GM12801 (cell line): ENCODE measurements around the gene IDE.

ENCODE experiments used
- TF ChIP-seq, protein P1 (sequence below): IDR thresholded peaks from one replicate; pipeline ENCODE4 v1.5.1; 2011; ENCODE audit warnings: control low read depth; ENCODE audit not compliant: insufficient read length; ENCODE audit errors: extremely low read depth

IDE gene

DNA sequence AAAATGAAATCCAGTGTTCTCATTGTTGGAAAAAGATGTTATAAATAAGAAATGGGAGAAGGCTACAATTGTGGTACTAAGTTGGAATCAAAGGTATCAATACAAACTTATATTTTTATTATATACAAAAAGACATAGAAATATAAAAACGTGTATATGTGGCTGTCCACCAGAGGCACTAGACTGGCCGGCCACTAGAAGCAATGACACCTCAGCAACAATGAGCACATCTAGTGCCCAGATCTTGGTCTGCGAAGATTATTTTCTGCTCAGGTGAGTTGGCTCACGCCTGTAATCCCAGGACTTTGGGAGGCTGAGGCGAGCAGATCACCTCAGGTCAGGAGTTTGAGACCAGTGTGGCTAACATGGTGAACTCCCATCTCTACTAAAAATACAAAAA lies 21.6 kb downstream of the IDE start:
- TF ChIP-seq, protein P1, sequence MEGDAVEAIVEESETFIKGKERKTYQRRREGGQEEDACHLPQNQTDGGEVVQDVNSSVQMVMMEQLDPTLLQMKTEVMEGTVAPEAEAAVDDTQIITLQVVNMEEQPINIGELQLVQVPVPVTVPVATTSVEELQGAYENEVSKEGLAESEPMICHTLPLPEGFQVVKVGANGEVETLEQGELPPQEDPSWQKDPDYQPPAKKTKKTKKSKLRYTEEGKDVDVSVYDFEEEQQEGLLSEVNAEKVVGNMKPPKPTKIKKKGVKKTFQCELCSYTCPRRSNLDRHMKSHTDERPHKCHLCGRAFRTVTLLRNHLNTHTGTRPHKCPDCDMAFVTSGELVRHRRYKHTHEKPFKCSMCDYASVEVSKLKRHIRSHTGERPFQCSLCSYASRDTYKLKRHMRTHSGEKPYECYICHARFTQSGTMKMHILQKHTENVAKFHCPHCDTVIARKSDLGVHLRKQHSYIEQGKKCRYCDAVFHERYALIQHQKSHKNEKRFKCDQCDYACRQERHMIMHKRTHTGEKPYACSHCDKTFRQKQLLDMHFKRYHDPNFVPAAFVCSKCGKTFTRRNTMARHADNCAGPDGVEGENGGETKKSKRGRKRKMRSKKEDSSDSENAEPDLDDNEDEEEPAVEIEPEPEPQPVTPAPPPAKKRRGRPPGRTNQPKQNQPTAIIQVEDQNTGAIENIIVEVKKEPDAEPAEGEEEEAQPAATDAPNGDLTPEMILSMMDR: no peak

DNA sequence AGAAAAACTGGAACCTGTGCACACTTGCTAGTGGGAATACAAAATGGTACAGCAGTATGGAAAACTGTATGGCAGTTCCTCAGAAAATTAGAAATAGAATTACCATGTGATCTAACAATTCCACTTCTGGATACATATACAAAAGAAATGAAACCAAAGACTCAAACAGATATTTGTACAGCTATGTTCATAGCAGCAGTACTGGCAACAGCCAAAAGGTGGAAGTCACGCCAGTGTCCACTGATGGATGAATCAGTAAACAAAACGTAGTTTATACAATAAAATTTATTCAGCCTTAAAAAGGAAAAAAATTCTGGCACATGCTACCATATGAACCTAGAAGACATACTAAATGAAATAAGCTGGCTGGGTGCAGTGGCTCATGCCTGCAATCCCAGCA lies 23.0 kb downstream of the IDE start:
- TF ChIP-seq, protein P1: no peak

DNA sequence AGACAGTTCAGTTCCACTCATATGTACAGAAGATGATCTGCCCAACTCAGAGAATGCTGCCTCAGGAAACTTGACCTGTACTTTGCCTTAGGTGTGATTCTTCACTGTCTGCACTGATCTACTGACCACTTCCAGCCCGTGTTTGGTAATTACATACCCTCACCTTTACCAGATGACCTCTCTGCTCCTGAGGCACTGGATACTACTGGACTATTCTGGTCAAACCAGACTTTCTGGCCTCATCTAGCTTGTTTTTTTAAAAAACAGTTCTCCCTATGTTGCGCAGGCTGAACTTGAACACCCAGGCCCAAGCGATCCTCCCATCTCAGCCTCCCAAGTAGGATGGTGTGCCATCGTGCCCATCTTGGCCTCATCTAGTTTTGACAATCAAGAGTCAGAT lies 26.2 kb downstream of the IDE start:
- TF ChIP-seq, protein P1: no peak

DNA sequence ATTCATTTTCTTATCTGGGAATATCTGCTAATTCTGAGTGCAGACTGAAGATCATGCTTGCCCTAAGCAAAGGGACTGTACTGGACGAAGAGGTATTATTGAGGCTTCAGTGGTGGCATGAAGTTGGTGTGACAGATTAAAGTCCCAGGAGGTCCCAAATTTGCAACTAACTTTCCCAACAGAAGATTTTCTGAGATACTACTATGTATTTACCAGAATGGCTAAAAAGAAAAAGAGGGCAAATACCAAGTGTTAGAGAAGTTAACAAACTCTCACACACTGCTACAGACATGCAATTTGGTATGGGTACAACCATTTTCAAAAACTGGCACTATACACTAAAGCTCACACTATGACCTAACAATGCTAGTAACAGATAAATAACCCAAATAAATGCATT lies 28.3 kb downstream of the IDE start:
- TF ChIP-seq, protein P1: no peak

DNA sequence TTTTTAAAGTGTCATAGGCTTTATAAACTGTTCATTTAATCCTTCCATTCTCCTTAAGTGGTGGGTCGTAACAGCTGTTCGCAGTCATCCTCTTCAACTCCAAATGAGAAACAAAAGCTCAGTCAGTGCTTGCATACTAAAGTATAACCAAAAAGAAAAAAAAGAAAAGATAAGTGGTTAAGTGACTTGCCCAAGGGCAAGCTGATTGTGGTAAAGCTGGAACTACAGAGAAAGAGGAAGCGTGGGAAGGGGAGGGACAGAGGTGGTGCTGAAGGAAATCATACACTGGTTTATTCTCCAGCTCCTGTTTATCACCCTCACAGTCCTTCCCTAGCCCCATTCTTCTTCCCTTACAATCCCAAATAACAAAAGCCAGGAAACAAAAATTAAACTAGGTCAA lies 29.6 kb downstream of the IDE start:
- TF ChIP-seq, protein P1: no peak

DNA sequence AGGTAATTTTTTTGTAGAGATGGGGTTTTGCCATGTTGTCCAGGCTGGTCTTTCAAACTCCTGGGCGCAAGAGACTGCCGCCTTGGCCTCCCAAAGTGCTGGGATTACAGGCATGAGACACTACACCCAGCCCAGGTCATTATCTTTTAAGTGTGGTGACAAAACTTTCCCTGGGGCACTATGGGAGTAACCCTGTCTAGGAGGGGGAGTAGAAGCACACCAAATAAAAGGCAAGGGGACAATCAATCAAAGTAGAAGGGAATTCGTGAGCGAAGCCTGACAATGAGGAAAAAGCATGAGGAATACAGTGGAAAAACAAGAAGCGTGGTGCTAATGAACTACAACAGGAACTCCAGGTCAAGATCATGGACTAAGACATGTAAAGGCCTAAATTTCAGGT lies 31.4 kb downstream of the IDE start:
- TF ChIP-seq, protein P1: no peak

DNA sequence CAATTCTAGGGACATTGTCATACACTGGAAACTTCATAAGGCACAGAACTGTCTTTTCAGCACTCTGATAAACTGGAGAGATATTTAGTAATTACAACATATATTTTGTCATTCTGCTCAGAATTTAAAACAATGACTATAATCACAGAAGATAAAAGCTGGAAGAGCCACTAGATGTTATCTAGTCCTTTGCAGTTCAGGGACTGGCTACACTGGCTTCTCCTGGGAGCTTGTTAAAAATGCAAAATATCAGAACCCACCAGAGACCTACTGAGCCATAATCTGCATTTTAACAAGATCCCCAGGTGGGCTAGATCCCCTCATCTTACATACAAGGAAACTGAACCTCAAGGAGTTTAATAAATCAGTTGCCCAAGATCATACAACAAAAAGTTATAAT lies 32.3 kb downstream of the IDE start:
- TF ChIP-seq, protein P1: no peak
